ENCODE measurements around the gene OXER1. TPM values are rescaled to one million over a fixed set of nuclear protein-coding genes. Genes with fewer than 3 reads are reported as not detected.

The OXER1 gene
- total and polyA plus RNA-seq, 4 donors = 2.2 to 8.1 (median 6.7) TPM

GRCh38 chr2:42723465-42723864 is 40.5 kb downstream of the OXER1 start:
- TF ChIP-seq JUND (IDR thresholded peaks at IDR 0.05) (no peak), TAF1 (conservative IDR thresholded peaks at IDR 0.05) (no peak), FOXA2 (IDR thresholded peaks at IDR 0.05) (no peak), EGR1 (IDR thresholded peaks at IDR 0.05; ENCODE audit: low read depth in 2 of 2) (no peak), RXRA (IDR thresholded peaks at IDR 0.05) (no peak), SP1 (IDR thresholded peaks at IDR 0.05) (no peak), REST (IDR thresholded peaks at IDR 0.05) (no peak), RAD21 (IDR thresholded peaks at IDR 0.05) (no peak), MAX (IDR thresholded peaks at IDR 0.05) (no peak), FOXA1 (IDR thresholded peaks at IDR 0.05) (no peak), HNF4A (conservative IDR thresholded peaks at IDR 0.05) (no peak), GABPA (IDR thresholded peaks at IDR 0.05 in 1 of 2, conservative IDR thresholded peaks at IDR 0.05 in 1 of 2) (no peak), HNF4G (IDR thresholded peaks at IDR 0.05) (no peak), ZBTB33 (IDR thresholded peaks at IDR 0.05) (no peak), NR2F2 (IDR thresholded peaks at IDR 0.05) (no peak), CTCF (IDR thresholded peaks at IDR 0.05; ENCODE audit: low read depth, low read length, missing input control) (no peak), YY1 (IDR thresholded peaks at IDR 0.05) (no peak), ATF3 (IDR thresholded peaks at IDR 0.05) (no peak)
- no peaks in the 10 kb centered on the region for H3K4me1 ChIP-seq (ENCODE audit: control insufficient read depth in 4 of 4, insufficient read depth in 4 of 4, low read length in 3 of 4)
- H3K36me3 ChIP-seq (ENCODE audit: control insufficient read depth in 4 of 4, insufficient read depth in 3 of 4, low read depth in 1 of 4, low read length in 3 of 4) = peaks cover 0 to 2% (median 0%) of the 10 kb centered on the region in 4 donors
- no peak overlapping the region for H3K4me3 ChIP-seq (ENCODE audit: low read depth in 1 of 3, low read length in 3 of 3)
- H3K9me3 ChIP-seq (ENCODE audit: control insufficient read depth in 4 of 4, low read length in 3 of 4) = no peaks in the 10 kb centered on the region
- H3K9ac ChIP-seq (ENCODE audit: low read depth in 1 of 2, low read length in 2 of 2) = no peak overlapping the region
- H3K27ac ChIP-seq (ENCODE audit: low read depth in 1 of 2, low read length in 2 of 2) = no peak overlapping the region
- DNase-seq (ENCODE audit: low spot score) = no peak
- H3K27me3 ChIP-seq (ENCODE audit: control insufficient read depth in 4 of 4, insufficient read depth in 4 of 4, low read length in 3 of 4) = no peaks in the 10 kb centered on the region

Data from liver (tissue), 9 donors.